Measurements from ENCODE around the gene FHIT.

FHIT gene

DNA sequence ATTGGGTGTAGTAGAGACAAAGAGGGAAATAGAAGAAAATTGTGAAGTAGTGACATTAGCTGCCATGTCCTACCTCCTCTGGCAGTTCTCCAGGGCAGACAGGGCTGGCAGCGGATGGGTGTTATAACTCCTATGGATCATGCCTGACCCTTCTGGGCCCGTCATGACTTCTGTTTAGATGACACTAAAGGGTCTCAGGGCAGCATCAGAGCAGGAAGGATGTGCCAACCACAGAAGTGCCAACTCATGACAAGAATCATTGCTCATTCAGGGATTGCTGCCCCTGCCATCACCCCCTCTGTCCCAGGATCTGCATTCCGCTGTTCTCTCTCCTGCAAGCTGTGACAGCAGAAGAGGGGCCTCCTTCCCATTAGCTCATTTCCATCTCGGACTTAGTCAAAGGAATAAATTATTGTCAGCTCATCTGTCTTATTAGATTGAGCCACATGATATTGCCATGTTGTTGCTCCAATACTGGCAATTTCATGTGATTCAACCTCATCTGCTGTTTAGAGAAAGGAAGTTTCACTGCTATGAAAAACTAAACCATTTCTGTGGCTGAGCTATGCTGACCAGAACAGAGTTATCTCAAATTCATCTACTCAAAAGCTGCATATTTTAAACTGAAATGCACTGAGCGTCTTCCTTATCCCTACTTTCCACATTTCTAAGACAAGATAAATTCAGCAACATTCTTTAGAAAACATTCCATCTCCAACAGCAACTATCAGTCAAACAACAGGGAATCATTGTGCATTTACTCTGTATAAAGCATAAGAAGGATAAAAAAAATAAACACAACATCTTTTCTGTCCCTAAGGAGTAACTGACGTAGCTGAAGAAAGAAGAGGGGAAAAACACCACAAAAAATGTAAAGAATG is 271.6 kb downstream of the FHIT start:
- DNase-seq: no peak

DNA sequence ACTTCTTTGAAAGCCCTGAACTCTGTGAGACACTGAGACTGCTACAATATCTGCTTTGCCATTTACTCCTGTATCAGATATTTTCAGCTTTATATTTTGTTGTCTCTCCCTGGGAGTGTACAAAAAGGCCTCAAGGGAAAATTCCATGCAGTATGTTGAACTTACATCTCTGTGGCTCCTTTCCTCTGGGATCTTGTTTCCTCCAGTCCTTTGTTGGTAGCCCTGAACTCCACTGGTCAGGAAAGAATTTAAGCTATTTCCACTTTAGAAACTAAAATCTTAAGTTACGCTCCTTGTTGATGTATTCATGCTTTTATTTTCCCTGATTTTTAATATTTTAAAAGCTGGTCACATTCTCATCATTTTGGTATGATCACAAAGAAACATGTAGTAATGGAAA is 277.9 kb downstream of the FHIT start:
- DNase-seq: no peak

DNA sequence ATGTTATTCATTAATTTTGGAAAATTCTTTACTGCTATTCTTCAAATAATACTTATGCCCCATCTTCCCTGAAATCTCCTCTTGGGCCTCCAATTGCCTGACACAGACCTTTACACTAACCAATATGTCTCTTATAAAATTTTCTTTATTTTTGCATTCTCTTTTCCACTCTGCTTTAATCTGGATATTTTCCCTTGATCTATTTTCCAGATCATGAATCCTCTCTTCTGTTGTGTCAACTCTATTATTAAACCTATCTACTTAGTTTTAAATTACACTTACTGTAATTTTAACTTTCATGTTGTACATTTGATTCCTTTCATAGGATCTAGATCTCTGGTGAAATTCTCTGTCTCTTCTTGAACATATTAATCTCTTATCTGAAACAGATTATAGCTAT is 278.7 kb downstream of the FHIT start:
- no peak for DNase-seq

- DNase-seq: no peak
Measured at GRCh38 chr3:60970850-60971249, 280.4 kb downstream of the FHIT start.

DNA sequence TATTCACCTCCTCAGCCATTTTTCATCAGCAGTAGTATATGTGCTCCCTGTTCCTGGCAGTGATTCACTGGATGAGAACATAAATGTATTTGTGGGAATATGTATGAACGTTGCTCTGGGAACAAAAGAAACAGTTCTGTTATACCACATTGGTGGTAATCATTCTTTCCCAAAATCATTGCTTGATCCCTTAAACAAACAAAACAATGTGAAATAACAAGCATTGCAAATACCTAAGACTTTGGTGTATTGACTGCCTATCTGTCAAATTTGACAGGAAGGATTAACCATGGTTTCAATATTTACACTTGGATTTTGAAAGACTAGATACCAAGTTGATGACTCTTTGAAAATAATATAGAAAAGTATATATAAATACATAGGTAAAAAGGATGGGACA is 284.1 kb downstream of the FHIT start:
- DNase-seq: no peak

- no peak for DNase-seq
Measured at GRCh38 chr3:60957541-60957940, 293.7 kb downstream of the FHIT start.

GRCh38 chr3:60956729-60957128 is 294.5 kb downstream of the FHIT start:
- no peak for DNase-seq

DNA sequence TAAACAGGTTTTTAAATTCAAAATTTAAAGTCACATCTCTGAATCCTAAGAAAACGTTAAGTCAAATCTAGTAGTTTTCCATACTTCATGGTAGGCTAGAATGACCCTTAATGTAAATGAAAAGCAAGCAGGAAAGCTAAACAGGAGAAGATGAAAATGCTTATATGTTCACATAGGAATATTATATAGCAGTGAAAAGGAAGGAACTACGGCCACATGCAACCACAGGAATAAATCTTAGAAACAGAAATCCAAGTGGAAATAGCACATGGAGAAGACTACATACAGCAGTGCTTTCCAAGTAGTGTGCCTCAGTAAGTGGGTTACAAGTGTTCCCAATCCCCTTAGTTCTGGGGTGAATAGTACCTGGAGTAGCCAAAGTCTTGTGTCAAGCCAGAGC is 296.2 kb downstream of the FHIT start:
- DNase-seq: no peak

DNA sequence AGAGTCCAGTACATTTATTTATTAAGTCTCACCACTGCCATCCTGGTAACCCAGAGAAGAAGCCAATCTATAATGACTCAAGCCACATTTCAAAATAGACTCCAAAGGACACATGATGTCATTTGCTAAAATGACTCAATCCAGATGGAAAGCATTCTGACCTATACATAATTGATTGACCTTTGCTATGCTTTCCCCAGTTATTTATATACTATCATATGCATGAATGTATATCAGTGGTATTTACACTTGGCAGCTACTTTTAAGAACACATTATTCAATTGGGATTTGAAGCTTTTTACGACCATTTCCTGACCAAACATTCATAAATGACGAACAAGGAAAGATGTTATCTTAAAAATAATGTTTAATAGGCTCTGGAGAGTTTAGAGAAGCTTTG is 297.2 kb downstream of the FHIT start:
- no peak for DNase-seq

GRCh38 chr3:60953351-60953750 is 297.9 kb downstream of the FHIT start:
- no peak for DNase-seq

DNA sequence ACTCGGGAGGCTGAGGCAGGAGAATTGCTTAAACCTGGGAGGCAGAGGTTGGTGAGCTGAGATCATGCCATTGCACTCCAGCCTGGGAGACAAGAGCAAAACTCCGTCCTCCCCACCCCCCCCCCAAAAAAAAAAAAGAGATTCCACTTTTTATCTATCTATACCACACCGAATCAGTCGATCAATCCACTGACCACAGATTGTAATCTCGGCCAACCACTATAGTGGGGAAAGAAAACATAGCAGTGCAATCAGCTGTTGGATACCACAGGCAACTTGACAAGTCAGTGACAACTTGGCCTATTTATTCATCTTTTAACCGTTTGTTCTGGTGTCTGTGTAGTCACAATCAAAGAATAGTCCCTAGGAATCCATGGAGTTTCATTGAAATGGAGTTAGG is 299.2 kb downstream of the FHIT start:
- no peak for DNase-seq

DNA sequence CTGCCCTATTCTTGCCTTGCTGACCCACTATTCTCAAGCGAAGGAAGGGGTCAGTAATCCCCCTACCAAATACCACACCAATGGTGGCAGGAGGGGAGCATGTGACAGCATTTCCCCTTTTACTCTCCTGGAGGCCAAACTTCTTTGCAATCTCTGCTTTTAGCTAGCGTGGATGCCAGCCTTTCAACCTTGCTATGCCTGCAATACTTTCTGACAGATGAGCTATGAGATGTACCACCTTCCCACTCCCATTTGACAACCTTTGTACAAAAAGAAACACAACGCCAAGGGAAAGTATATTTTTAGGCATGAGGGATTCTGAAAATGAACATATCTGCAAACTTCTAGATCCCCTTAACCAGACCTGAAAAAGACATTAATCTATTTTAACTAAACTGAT is 302.1 kb downstream of the FHIT start:
- DNase-seq: no peak

- DNase-seq: no peak
Measured at GRCh38 chr3:60948488-60948887, 302.8 kb downstream of the FHIT start.

DNA sequence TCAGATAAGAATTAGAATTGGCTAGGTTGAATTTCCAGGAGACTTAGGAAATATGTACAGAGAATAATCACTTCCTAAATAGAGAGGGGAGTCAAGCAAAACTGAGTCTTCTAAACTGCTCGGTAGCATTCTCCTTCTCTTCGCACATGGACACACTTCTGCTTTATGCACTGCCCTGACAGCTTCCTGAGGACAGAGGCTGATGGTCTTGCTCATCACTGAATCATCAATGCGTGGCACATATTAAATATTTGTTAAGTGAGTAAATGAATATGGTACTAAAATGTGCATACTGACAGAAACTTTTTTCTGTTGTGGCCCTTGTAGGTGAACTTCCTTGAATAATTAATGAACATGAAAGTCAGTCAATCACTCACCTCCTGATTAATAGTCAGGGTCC is 315.5 kb downstream of the FHIT start:
- no peak for DNase-seq

DNA sequence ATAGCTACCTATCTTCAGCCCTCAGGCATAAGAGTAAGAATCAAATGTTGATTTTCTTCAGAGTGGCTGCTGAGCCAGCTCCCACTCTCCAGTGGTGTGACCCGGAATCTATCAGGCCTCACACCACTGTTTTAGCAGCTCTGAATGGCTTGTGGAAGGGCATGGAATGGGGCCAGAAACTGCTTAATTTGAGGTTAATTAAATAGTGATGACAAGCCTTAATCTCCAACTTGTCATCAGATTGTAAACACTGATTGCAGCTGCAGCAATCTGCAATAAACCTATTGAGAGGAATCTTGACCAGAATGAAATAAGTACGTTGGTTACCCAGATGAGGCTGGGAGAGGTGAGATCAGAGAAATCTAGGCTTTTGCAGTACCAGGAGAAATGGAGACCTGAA is 317.4 kb downstream of the FHIT start:
- DNase-seq: no peak

DNA sequence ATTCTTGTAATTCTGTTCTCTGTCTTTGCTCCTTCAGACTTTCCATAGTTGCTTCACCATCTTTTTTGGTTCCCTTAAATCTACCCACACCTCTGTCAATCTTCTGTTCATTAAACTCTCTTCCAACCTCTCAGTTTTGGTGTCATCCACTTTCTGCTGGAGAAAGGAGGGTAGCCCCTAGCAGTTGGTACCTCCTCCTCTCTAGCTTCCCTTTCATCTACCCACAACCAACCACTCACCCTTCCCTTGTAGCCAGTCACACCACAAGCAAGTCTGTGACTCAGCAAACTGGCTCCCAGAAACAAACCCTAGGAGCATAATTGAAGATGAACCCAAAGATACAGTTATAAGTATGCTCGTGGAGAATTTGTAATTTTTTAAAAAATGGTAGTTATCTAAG is 318.6 kb downstream of the FHIT start:
- DNase-seq: no peak

GRCh38 chr3:60932170-60932569 is 319.1 kb downstream of the FHIT start:
- DNase-seq: no peak

GRCh38 chr3:60931452-60931851 is 319.8 kb downstream of the FHIT start:
- no peak for DNase-seq

DNA sequence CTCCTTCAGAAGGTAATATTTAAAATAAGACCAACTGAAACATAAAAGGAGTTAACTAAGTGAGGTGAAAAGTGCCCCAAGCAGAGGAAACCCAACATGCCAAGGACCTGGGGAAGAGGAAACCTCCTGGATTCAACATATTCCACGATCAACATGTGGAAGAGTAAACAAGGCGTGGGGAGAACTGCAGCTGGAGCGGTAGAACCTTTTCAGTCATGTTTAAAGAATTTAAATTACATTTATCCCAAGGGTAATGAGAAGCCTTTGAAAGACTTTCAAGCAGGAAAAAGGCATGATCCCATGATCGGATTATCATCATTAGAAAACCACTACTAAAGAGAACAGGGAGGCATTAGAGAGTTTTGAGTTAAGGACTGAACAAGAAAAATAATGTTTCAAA is 330.7 kb downstream of the FHIT start:
- DNase-seq: no peak

- DNase-seq: no peak
Measured at GRCh38 chr3:60919296-60919695, 332.0 kb downstream of the FHIT start.

DNA sequence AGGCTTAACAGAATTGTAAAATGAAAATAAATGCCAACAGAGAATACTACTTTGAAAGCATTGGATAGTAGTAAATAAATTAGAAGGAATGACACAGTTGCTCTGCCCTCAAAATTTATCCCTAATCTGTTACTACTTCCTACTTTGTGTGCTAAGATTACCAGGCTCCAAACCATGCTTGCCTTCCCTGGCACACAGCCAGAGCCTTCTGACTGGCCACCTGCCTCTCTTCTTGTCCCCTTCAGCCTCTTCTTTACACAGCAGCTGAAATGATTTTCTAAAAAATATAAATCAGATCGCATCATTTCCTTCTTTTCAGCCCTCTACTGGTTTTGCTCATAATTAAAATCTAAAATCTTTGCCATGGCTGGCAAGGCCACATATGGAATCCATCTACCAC is 334.1 kb downstream of the FHIT start:
- no peak for DNase-seq

DNA sequence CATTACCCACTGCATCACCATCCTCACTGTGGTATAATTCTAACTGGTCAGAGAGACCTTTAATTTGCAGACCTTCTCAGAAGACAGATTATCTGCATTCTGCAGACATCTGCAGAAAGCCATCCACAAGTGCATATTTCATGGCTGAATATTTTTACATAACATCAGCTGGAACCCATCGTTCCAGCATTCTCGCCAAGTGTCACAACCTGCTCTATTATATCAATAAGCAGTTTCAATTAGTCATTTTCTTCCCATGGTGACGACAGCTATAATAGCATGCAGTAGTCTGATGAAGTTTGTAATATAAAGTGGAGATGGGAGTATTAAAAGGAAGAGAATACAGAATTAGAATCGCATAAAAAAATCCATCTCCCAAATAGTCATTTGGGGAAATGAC is 334.7 kb downstream of the FHIT start:
- no peak for DNase-seq

- DNase-seq: no peak
Measured at GRCh38 chr3:60913474-60913873, 337.8 kb downstream of the FHIT start.

DNA sequence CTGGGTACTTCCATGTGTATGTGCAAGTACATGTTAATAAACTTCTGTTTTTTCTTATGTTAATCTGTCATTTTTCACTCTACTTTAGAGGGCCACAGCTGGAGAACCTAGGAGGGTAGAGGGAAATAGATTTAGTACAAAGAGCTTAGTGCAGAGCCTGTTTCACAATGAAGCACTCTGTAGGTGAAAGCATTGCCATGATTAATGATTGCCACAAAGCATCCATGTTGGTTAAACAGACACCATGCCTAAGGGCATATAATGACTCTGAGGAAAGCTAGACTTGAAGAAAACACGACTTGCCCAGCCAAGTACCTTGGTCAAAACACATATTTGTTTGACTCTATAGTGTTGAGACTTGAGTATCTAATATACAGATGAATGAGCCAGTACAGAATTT is 338.4 kb downstream of the FHIT start:
- DNase-seq: no peak

GRCh38 chr3:60912142-60912541 is 339.1 kb downstream of the FHIT start:
- DNase-seq: no peak
